Measurements from ENCODE around the gene UNC13B.
"Not testable (repeated sequence)": the region's sequence is repeated elsewhere in the genome, so short reads cannot be mapped to it uniquely, and the experiment has no call there.

The UNC13B gene

GRCh38 chr9:35142037-35142436 lies 19.8 kb upstream of the UNC13B start:
- no peak for TF ChIP-seq CTCF (IDR thresholded peaks at IDR 0.05; ENCODE audit: low read depth, low read length, missing control alignments)
- in situ Hi-C loops (cut with HindIII; ENCODE audit: low sequenced_read_pairs), result no loop called here
- no peak for DNase-seq (ENCODE audit: low read depth)
- H3K4me3 ChIP-seq (ENCODE audit: low read depth, low read length), result no peak overlapping the region

GRCh38 chr9:35147941-35148563 lies 13.8 kb upstream of the UNC13B start:
- H3K4me3 ChIP-seq (ENCODE audit: low read depth, low read length); DNase-seq (ENCODE audit: low read depth); in situ Hi-C loops (cut with HindIII; ENCODE audit: low sequenced_read_pairs): not testable (repeated sequence)

- in situ Hi-C loops (cut with HindIII; ENCODE audit: low sequenced_read_pairs), result loop anchor here (25.0 kb wide), 1 partner anchor 284 kb away; no protein-coding TSS in a partner anchor
- H3K4me3 ChIP-seq (ENCODE audit: low read depth, low read length), result no peak overlapping the region
- TF ChIP-seq CTCF (IDR thresholded peaks at IDR 0.05; ENCODE audit: low read depth, low read length, missing control alignments), result no peak
- DNase-seq (ENCODE audit: low read depth), result no peak
Observed at GRCh38 chr9:35152926-35153325, 8.9 kb upstream of the UNC13B start.

- no peak overlapping the region for H3K4me3 ChIP-seq (ENCODE audit: low read depth, low read length)
- TF ChIP-seq CTCF (IDR thresholded peaks at IDR 0.05; ENCODE audit: low read depth, low read length, missing control alignments), result no peak
- in situ Hi-C loops (cut with HindIII; ENCODE audit: low sequenced_read_pairs), result loop anchor here (25.0 kb wide), 1 partner anchor 281 kb away; no protein-coding TSS in a partner anchor
- no peak for DNase-seq (ENCODE audit: low read depth)
Observed at GRCh38 chr9:35156781-35157180, 5.0 kb upstream of the UNC13B start.

GRCh38 chr9:35157836-35158235 lies 4.0 kb upstream of the UNC13B start:
- not testable (repeated sequence) for H3K4me3 ChIP-seq (ENCODE audit: low read depth, low read length); DNase-seq (ENCODE audit: low read depth)
- in situ Hi-C loops (cut with HindIII; ENCODE audit: low sequenced_read_pairs), result loop anchor here (25.0 kb wide), 1 partner anchor 279 kb away; no protein-coding TSS in a partner anchor

GRCh38 chr9:35158501-35159280 lies 3.1 kb upstream of the UNC13B start:
- no peak overlapping the region for H3K4me3 ChIP-seq (ENCODE audit: low read depth, low read length)
- in situ Hi-C loops (cut with HindIII; ENCODE audit: low sequenced_read_pairs), result loop anchor here (25.0 kb wide), 1 partner anchor 279 kb away; no protein-coding TSS in a partner anchor
- no peak for DNase-seq (ENCODE audit: low read depth)
- TF ChIP-seq CTCF (IDR thresholded peaks at IDR 0.05; ENCODE audit: low read depth, low read length, missing control alignments), result no peak

GRCh38 chr9:35162605-35163315 lies 951 bp downstream of the UNC13B start:
- no peak for TF ChIP-seq CTCF (IDR thresholded peaks at IDR 0.05; ENCODE audit: low read depth, low read length, missing control alignments)
- in situ Hi-C loops (cut with HindIII; ENCODE audit: low sequenced_read_pairs), result loop anchor here (25.0 kb wide), 1 partner anchor 275 kb away; no protein-coding TSS in a partner anchor
- DNase-seq (ENCODE audit: low read depth), result no peak
- peak overlapping the region; percentile 85 for H3K4me3 ChIP-seq (ENCODE audit: low read depth, low read length)

All from astrocyte of the cerebellum (primary cell).